Right atrium auricular region (tissue), 2 donors: ENCODE results near the gene LRIG1. TPM values are rescaled to one million over a fixed set of nuclear protein-coding genes. Genes with fewer than 3 reads are reported as not detected.
A peak's percentile ranks its signal among the peaks of the same experiment; 100 is the strongest.

Source experiments
- DNase-seq: peaks from one replicate; pipeline ENCODE4 v3.0.0-alpha.2; 2019; ENCODE audit warnings: low spot score
- H3K27ac ChIP-seq, 2 donors: fragments of 200-600 bp; sonication (generic); 1 replicate in 1 of 2; 2 replicates in 1 of 2; pipeline ENCODE4 v1.5.1; 2016 to 2019
- H3K27me3 ChIP-seq, 2 donors: fragments of 200-600 bp; sonication (generic); one replicate each; pipeline versions ENCODE4 v1.5.1 to v1.6.0; 2017 to 2019
- H3K36me3 ChIP-seq: fragments of 200-600 bp; sonication (generic); one replicate; pipeline ENCODE4 v1.5.1; 2016
- H3K4me1 ChIP-seq, 2 donors: fragments of 200-600 bp; sonication (generic); one replicate each; pipeline versions ENCODE4 v1.5.1 to v1.6.0; 2017 to 2019
- H3K4me3 ChIP-seq, 2 donors: fragments of 200-600 bp; sonication (generic); 1 replicate in 1 of 2; 2 replicates in 1 of 2; pipeline ENCODE4 v1.5.1; 2017 to 2019; ENCODE audit warnings: mild to moderate bottlenecking in 1 of 2, moderate library complexity in 1 of 2
- H3K9me3 ChIP-seq, 2 donors: fragments of 200-600 bp; sonication (generic); one replicate each; pipeline ENCODE4 v1.5.1; 2019
- CTCF ChIP-seq, 2 donors: fragments of 200-600 bp; sonication (generic); IDR thresholded peaks; one replicate each; pipeline ENCODE4 v1.5.1; 2019; ENCODE audit warnings: antibody characterized with exemption in 2 of 2
- total RNA-seq, 2 donors: library from RNA; depleted of rRNA; stranded (reverse); fragments of >200 nt; gene quantifications; one replicate each; pipeline ENCODE4 v1.1.0, GENCODE V29; 2016

Gene LRIG1
- total RNA-seq, 2 donors from 2014 or later = 147 to 179 TPM

GRCh38 chr3:66407611-66408218 lies 93.1 kb downstream of the LRIG1 start:
- Histone ChIP-seq H3K4me3 (no peak overlapping the region), H3K36me3 (peaks cover 81% of the 10 kb centered on the region), H3K27ac (peak overlapping the region; percentile 36 to 45), H3K4me1 (peaks cover 0 to 78% of the 10 kb centered on the region in 2 donors), H3K9me3 (no peaks in the 10 kb centered on the region), H3K27me3 (no peaks in the 10 kb centered on the region)
- peak; percentile 88 to 97 for TF ChIP-seq CTCF (IDR thresholded peaks at IDR 0.05)
- DNase-seq = peak; percentile 73

GRCh38 chr3:66406831-66407610 lies 93.8 kb downstream of the LRIG1 start:
- no peak for DNase-seq
- no peaks in the 10 kb centered on the region for H3K9me3 ChIP-seq
- TF ChIP-seq CTCF (IDR thresholded peaks at IDR 0.05) = no peak
- no peaks in the 10 kb centered on the region for H3K27me3 ChIP-seq
- H3K4me3 ChIP-seq = no peak overlapping the region
- peak overlapping the region in 1 of 2 donors; percentile 57 for H3K27ac ChIP-seq
- H3K36me3 ChIP-seq = peaks cover 74% of the 10 kb centered on the region
- peaks cover 0 to 78% of the 10 kb centered on the region in 2 donors for H3K4me1 ChIP-seq

- Histone ChIP-seq H3K27me3 (no peaks in the 10 kb centered on the region), H3K36me3 (peaks cover 69% of the 10 kb centered on the region), H3K9me3 (no peaks in the 10 kb centered on the region), H3K27ac (peak overlapping the region; percentile 52 to 57), H3K4me1 (peaks cover 0 to 77% of the 10 kb centered on the region in 2 donors), H3K4me3 (no peak overlapping the region)
- no peak for DNase-seq
- TF ChIP-seq CTCF (IDR thresholded peaks at IDR 0.05) = no peak
These were observed 94.7 kb downstream of the LRIG1 start for GRCh38 chr3:66406163-66406562.

- Histone ChIP-seq H3K4me1 (peaks cover 0 to 77% of the 10 kb centered on the region in 2 donors), H3K36me3 (peaks cover 65% of the 10 kb centered on the region)
- no peak for DNase-seq
These were observed 95.1 kb downstream of the LRIG1 start for GRCh38 chr3:66405701-66406091.

GRCh38 chr3:66404903-66405700 lies 95.7 kb downstream of the LRIG1 start:
- no peak overlapping the region for H3K4me3 ChIP-seq
- H3K9me3 ChIP-seq = no peaks in the 10 kb centered on the region
- H3K36me3 ChIP-seq = peaks cover 59% of the 10 kb centered on the region
- H3K4me1 ChIP-seq = peaks cover 0 to 74% of the 10 kb centered on the region in 2 donors
- no peaks in the 10 kb centered on the region for H3K27me3 ChIP-seq
- no peak for TF ChIP-seq CTCF (IDR thresholded peaks at IDR 0.05)
- no peak for DNase-seq
- peak overlapping the region in 1 of 2 donors; percentile 57 for H3K27ac ChIP-seq

More at GRCh38 chr3:66405701-66406091, 95.1 kb downstream of the LRIG1 start:
- TF ChIP-seq CTCF (IDR thresholded peaks at IDR 0.05) = no peak
- H3K4me3 ChIP-seq = no peak overlapping the region
- peak overlapping the region; percentile 52 to 57 for H3K27ac ChIP-seq
- H3K27me3 ChIP-seq = no peaks in the 10 kb centered on the region
- no peaks in the 10 kb centered on the region for H3K9me3 ChIP-seq
